Stimulated activated CD4-positive, alpha-beta T cell treated with anti-CD3 and anti-CD28 coated beads, Interleukin-1b, Interleukin-23, amount 100 ng/mL, for 1 hour (primary cell): ENCODE results near the gene COQ10B.
A peak's percentile ranks its signal among the peaks of the same experiment; 100 is the strongest.

Source experiments
- DNase-seq, 2 donors: peaks; one replicate each; pipeline ENCODE4 v3.0.0-alpha.2; 2020; ENCODE audit warnings: low read depth in 2 of 2

Gene COQ10B

DNA sequence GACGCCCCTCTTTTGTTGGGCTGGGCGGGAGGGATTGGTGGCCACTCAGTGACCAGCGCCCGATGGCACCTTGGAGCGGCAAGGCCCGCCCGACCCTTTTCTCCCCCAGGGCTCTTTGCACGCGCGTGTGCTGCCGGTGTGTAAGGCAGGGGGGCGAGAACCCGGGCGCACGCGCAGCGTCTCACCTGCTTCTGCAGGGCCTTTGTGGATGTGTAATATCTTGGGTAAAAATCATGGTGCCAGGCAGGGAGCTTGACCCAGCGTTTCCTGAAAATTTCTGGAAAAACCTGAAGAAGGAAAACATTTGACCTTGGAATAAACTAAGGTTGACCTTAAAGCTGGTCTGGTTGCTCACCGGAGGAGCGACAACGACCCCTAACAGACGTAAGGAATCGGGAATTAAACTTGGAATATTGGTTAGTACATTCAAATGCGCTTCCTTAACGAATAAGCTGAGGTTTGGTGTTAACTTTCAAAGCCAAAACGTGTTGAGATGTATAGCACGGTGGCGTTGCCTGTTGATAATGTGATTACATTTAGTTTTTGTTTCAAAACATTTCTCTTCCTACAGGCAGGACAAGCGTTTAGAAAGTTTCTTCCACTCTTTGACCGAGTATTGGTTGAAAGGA, 47.3 kb downstream of the COQ10B start:
- no peak for DNase-seq

DNA sequence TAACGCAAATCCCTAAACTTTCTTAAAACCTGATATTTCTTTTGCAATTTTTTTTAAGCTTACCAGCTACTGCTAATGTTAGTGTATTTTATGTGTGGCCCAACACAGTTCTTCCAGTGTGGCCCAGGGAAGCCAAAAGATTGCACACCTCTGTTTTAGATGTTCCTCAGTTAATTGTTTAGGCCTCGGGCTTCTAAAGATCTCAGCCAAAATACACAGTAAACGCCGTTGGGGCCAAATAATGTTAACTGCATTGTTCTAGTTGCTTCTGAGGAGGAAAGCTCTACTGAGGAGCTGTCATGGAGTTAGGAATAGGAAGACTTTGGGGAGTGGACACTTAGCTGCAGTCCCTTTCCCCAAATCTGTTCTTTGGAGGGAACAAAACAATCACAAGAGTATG, 48.8 kb downstream of the COQ10B start:
- DNase-seq: no peak

DNA sequence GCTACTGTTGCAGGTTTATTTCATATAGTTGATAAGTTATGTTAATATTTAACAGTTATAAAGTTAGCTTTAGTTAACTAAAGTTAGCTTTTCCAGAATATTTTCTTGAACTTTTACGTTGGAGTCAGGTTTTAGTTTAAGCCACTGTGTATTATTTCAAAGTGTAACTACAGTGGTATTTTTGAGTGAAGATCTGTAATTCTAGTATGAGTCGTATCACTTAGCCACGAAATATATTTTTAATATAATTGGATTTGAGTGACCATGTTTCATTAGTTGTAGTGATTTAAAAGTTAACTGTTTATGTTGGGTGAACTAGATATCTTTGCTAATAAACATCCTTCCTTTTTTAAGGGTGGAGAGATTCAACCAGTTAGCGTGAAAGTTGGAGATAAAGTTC, 49.3 kb downstream of the COQ10B start:
- no peak for DNase-seq

DNA sequence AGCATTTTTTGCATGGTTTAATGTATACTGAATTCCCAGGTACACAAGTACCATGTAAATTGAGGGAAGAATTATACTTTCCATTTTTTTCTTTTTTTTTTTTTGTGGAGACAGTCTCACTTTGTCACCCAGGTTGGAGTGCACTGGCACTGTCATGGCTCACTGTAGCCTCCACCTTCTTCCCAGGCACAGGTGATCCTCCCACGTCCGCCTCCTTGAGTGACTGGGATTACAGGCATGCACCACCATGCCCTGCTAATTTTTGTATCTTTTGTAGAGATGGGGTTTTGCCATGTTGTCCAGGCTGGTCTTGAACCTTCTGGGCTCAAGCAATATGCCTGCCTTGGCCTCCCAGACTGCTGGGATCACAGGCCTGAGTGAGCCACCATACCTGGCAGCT, 50.6 kb downstream of the COQ10B start:
- DNase-seq: no peak

DNA sequence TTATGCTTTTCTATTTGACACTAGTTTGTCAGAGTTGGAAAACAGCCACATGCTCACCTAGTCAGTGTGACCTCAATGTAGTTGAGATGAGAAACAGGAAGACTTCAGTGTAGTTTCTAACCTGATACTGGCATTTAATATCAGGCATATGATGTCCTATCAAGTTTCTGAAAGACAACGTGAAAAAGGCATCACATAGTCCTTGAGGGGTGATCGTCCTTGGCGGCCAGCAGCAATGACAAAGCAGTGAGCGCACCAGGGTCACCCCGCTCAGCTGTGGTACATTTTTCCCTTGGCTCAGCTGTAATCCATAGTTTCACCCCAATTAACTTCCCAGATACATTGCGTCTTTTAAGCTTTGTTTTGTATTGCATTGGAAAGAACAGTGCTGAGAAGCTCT, 51.2 kb downstream of the COQ10B start:
- no peak for DNase-seq

DNA sequence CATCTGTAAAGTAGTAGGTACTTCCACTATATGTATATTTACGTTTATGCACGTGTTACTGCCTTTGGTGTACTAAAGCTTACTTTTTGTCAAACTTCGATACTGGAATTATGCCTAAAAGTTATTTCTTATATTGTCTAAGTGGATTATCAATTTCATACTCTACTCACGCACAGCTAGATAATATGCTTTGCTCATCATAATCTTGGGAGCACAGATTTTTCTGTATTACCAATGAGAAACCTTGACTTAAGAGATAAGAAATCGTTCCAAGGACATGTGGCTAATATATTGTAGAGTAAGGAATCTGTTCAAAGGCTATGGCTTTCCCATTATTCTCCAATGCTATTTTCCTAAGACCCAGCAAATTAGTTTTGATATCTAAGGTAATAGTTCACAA, 53.3 kb downstream of the COQ10B start:
- DNase-seq: no peak

DNA sequence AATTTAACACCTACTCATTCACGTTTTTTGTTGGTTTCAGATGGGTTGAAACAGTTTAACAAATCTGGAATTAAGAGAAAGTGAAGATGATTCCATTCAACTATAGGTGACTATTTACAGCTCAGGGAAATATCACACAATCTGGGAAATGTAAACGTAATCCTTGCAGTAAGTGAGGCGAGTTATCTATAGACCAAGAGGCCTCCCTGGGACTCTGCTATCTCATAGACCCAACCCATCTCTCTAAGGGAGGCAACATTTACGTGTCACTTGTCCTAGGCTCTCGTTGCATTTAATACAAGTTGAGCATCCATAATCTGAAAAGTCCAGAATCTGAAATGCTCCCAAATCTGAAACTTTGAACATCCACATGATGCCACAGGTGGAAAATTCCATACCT, 60.6 kb downstream of the COQ10B start:
- no peak for DNase-seq

DNA sequence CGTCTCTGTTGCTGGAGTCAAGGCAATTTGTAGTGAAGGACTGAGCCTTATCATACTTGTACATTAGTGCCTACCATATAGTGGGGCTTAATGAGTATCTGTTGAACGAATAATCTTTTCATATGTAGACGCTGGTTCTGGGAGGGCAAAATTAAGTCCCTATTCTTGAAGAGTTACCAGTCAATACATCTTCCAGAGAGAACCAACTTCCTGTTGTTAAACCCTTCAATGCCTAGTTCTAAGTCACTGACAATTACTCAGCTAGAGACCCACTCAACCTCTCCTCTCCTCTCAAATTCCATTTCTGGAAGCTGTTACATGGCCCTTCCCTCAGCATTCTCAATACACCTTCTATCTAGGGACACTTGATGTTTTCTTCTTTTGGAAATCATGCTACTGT, 61.4 kb downstream of the COQ10B start:
- DNase-seq: no peak

DNA sequence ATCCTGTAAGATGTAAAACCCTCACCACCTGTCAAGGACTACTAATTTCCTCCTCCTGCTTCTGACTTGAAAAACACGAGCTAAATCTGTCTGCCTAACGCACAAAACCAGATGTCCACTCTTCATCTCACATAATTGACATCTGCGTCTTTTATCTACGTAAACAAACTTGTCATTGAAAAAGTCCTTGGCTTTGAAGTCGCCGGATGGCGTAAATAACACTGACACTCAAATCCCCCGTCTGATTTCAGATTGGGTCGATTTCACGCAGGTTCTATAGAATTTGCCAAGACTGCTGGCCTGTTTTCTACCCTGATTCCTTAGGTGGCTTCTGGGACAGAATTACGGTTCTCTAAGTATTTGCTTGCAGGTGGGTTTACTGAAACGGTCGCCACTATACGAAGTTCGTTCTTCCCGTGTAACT, 62.0 kb downstream of the COQ10B start:
- DNase-seq: no peak

DNA sequence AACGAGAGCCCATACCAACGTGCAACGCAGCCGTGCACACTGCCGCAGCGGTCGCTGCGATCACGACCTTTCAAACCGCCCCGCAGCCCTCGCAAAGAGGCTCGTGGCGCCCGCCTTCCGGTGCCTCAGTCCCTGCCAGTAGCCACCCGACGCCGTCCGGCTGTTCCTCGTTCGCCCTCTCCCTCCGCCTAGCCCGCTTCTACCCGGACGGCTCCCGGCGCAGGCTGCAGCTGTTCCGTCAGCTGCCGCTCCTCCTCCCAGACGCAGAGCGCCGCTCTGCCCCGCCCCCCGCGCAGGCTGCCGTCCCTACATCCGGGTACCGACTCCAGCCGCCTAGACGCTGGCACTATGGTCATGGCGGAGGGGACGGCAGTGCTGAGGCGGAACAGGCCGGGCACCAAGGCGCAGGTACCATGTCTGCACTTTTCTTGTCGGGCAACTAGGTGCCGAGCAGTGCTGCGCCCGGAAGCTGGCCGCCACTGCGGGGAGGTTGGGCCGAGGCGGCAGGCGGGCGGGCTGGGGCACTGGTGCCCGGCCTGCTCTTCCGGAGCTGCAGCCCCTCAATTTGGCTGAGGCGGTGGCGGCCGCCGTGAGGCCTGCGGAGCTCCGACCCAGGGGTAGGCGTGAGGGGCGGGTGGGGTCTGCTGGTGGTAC, 62.5 kb downstream of the COQ10B start, which contains the start of gene MOB4:
Gene MOB4 (plus strand): TSS at position 328 of the 654 bp plus-strand sequence. CDS start 21 bp downstream, at position 349.
- DNase-seq: peak; percentile 75 to 88

DNA sequence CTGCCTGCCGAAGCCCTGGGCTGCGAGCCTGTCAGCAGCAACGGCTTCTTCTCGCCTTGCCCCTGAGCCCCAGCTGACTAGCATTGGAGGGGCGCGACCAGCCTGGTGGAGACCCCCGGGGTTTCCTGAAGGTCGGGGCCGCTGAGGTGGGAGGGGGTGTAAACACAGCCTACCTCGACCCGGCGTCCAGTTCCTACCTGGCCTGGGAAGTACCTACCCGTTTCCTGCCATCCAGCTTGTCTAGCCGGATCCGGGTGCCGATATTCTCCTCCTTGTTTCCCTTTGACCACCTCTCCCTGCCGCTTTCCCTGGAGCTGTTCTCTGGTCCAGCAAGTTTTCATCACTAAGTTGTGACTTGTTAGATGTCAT, 63.0 kb downstream of the COQ10B start:
- DNase-seq: no peak

DNA sequence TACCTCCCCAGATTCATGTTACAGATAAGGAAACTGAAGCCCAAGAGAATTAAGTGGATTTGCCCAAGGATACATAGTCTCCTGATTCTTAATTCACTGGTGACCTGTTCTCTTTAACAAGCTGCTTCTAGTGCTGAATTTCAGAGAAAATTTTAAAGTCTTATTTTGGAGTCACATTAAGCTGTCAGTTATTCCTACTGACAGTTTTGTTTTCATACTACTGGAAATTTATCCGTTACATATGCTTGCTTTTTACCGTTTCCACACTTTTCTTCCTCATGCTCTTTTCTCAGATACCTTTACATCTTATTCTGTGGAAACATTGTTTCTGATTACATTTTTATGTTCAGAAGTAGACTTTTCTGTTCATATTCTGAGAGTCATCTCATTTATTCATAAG, 63.8 kb downstream of the COQ10B start:
- no peak for DNase-seq
